IMR-90 (cell line): ENCODE data around the gene DIP2B.

Experiments
- BHLHE40 ChIP-seq: fragments of 150-350 bp; IDR thresholded peaks from 2 replicates; pipeline ENCODE4 v1.6.1; 2016; ENCODE audit warnings: mild to moderate bottlenecking, low read depth, low read length
- FOS ChIP-seq: fragments of 150-350 bp; IDR thresholded peaks from 2 replicates; pipeline ENCODE4 v1.6.1; 2016; ENCODE audit warnings: low read depth, low read length
- MAFK ChIP-seq: IDR thresholded peaks from 2 replicates; pipeline ENCODE4 v1.6.1; 2012; ENCODE audit warnings: low read depth, low read length, improper control_type of control experiment
- MXI1 ChIP-seq: IDR thresholded peaks from 2 replicates; pipeline ENCODE4 v1.6.1; 2012; ENCODE audit warnings: low read depth, mild to moderate bottlenecking, low read length, moderate library complexity, borderline replicate concordance
- POLR2A ChIP-seq: IDR thresholded peaks from 2 replicates; pipeline ENCODE4 v1.6.1; 2012; ENCODE audit warnings: mild to moderate bottlenecking, low read depth, low read length
- RAD21 ChIP-seq: IDR thresholded peaks from 2 replicates; pipeline ENCODE4 v1.6.1; 2012; ENCODE audit warnings: low read length, improper control_type of control experiment
- RCOR1 ChIP-seq: IDR thresholded peaks from 2 replicates; pipeline ENCODE4 v1.6.1; 2012; ENCODE audit warnings: mild to moderate bottlenecking, low read length, improper control_type of control experiment; ENCODE audit not compliant: insufficient replicate concordance
- RFX5 ChIP-seq: IDR thresholded peaks from 2 replicates; pipeline ENCODE4 v1.8.0; 2012; ENCODE audit warnings: low read depth, mild to moderate bottlenecking, low read length, moderate library complexity
- SMC3 ChIP-seq: fragments of 150-350 bp; IDR thresholded peaks from 2 replicates; pipeline ENCODE4 v1.6.1; 2016; ENCODE audit warnings: low read depth, mild to moderate bottlenecking, antibody characterized with exemption, low read length, moderate library complexity
- TF ChIP-seq, protein P1 (sequence below): conservative IDR thresholded peaks from 2 replicates; pipeline ENCODE4 v1.5.1; 2012; ENCODE audit warnings: mild to moderate bottlenecking, low read depth, low read length, improper control_type of control experiment
- TF ChIP-seq, protein P2 (sequence below): fragments of 150-350 bp; IDR thresholded peaks from 2 replicates; pipeline ENCODE4 v1.6.1; 2016; ENCODE audit warnings: low read depth, mild to moderate bottlenecking, low read length, moderate library complexity, borderline replicate concordance

DNA sequence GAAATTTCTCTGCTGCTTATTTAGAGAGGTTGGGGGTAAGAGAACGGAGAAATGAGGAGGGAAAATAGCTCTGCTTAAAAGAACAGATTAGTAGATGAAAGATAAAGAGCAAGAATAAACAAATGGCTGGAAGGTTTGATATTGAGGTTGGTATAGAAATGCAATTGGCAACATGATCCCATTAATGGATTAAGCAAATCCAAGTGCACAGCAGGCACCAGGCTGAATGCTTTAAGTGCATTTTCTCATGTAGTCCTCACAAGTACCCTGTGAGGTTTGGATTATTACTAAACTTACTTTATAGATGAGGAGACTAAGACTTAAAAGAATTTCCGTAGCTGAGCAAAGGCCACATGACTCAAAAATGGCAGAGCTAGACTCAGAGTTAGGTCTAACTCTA, 182.2 kb downstream of the DIP2B start:
- no peak for TF ChIP-seq MAFK
- TF ChIP-seq, protein P1, sequence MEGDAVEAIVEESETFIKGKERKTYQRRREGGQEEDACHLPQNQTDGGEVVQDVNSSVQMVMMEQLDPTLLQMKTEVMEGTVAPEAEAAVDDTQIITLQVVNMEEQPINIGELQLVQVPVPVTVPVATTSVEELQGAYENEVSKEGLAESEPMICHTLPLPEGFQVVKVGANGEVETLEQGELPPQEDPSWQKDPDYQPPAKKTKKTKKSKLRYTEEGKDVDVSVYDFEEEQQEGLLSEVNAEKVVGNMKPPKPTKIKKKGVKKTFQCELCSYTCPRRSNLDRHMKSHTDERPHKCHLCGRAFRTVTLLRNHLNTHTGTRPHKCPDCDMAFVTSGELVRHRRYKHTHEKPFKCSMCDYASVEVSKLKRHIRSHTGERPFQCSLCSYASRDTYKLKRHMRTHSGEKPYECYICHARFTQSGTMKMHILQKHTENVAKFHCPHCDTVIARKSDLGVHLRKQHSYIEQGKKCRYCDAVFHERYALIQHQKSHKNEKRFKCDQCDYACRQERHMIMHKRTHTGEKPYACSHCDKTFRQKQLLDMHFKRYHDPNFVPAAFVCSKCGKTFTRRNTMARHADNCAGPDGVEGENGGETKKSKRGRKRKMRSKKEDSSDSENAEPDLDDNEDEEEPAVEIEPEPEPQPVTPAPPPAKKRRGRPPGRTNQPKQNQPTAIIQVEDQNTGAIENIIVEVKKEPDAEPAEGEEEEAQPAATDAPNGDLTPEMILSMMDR = no peak
- TF ChIP-seq POLR2A = no peak
- no peak for TF ChIP-seq SMC3
- no peak for TF ChIP-seq FOS
- no peak for TF ChIP-seq MXI1
- TF ChIP-seq BHLHE40 = no peak
- TF ChIP-seq RAD21 = no peak
- TF ChIP-seq RFX5 = no peak
- TF ChIP-seq RCOR1 = no peak
- TF ChIP-seq, protein P2, sequence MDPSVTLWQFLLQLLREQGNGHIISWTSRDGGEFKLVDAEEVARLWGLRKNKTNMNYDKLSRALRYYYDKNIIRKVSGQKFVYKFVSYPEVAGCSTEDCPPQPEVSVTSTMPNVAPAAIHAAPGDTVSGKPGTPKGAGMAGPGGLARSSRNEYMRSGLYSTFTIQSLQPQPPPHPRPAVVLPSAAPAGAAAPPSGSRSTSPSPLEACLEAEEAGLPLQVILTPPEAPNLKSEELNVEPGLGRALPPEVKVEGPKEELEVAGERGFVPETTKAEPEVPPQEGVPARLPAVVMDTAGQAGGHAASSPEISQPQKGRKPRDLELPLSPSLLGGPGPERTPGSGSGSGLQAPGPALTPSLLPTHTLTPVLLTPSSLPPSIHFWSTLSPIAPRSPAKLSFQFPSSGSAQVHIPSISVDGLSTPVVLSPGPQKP = no peak
